ENCODE data around the gene KCNH6.

- TF ChIP-seq, protein P1, sequence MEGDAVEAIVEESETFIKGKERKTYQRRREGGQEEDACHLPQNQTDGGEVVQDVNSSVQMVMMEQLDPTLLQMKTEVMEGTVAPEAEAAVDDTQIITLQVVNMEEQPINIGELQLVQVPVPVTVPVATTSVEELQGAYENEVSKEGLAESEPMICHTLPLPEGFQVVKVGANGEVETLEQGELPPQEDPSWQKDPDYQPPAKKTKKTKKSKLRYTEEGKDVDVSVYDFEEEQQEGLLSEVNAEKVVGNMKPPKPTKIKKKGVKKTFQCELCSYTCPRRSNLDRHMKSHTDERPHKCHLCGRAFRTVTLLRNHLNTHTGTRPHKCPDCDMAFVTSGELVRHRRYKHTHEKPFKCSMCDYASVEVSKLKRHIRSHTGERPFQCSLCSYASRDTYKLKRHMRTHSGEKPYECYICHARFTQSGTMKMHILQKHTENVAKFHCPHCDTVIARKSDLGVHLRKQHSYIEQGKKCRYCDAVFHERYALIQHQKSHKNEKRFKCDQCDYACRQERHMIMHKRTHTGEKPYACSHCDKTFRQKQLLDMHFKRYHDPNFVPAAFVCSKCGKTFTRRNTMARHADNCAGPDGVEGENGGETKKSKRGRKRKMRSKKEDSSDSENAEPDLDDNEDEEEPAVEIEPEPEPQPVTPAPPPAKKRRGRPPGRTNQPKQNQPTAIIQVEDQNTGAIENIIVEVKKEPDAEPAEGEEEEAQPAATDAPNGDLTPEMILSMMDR (IDR thresholded peaks at IDR 0.05), result no peak
- TF ChIP-seq POLR2A (IDR thresholded peaks at IDR 0.05), result no peak
Observed at GRCh38 chr17:63542942-63543821, 20.0 kb downstream of the KCNH6 start.
